Stimulated activated CD4-positive, alpha-beta T cell treated with anti-CD3 and anti-CD28 coated beads, Interleukin-1b, Interleukin-23, amount 100 ng/mL, for 4 hours (primary cell): ENCODE data around the gene ATP1A1.

Experiments
- DNase-seq, 2 donors: peaks; one replicate each; pipeline ENCODE4 v3.0.0-alpha.2; 2020; ENCODE audit warnings: low read depth in 2 of 2

ATP1A1 gene

GRCh38 chr1:116372191-116372590 lies 853 bp upstream of the ATP1A1 start:
- DNase-seq = no peak

DNA sequence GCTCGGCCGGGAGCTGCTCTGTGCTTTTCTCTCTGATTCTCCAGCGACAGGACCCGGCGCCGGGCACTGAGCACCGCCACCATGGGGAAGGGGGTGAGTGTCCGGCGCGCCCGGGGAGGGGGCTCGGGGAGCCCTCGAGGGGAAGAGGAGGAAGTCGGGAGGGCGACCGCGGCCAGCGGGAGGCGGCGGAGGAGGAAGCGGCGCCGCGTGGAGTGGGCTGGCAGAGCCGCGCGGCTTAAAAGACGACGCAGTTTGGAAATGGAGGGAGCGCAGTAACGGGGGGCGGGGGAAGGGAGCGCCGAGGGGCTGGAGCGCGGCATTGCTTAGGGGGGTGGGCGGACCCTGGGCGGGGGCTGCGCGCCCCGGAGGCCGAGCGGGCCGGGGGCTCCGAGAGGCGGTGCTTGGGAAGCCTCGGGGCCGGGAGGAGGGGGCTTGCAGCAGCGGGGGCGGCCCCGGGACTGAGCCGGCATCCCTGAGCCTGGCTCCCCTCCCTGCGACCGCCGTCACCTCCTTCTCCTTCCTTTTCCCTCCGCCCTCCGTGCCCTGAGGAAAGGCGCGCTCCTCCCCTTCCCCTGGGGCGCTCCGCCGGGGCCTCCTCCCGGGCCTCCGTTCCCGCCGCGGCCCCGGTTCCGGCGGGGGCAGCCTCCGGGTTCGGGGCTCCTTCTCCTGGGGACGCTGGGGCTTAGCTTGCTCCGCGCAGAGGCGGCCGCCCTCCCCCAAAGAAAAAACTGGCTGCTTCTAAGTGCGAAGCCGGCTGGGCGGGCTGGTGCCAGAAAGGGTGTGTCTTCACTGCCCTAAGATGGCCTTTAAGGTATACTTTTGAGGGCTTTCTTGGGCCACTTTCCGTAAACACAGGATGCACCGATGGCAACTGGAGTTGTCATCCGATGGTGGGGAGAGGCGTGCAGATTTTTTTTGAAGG lies 648 bp downstream of the ATP1A1 start:
- peak; percentile 27 to 42 for DNase-seq

- no peak for DNase-seq
Measured at GRCh38 chr1:116374353-116375147, 1.5 kb downstream of the ATP1A1 start.

GRCh38 chr1:116375148-116375886 lies 2.3 kb downstream of the ATP1A1 start:
- DNase-seq = no peak

DNA sequence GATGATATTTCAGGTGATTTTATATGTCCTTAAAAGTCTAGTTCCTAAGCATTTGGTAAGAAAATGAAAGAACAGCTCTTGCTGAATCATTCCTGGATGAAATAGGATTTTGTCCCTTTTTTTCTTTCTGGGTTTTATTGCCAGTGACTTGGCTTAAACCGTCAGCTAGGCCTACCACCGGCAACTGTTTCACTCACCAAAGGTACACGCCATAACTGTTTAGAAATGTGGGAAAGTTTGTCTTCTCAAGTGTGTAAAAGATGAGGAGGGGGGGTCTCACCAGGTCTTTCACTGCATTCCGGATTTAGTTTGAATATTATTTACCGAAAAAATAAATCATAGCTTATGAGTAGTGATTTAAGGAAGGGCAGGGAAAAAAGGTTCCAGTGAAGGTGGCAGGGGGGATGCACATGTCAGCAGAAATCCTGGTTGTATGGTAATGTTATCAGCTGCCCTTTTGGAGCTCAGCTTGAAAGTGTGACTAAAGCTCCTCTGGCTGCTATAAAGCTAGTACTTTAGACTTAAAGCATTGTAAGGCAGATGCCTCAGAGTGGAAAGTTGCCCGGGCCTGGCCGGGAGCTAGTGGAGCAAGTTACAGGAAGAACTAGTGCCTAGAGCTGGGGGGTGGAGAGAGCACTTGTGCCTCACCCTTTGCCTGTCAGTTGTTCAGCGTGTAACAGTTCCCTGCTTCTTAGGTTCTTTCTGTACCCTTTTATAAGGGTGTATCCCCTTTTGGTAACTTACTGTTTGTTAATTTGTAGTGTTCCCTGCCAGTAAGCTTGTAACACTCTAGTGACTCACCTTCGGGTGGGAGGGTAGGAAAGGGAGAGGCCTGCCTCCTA lies 3.1 kb downstream of the ATP1A1 start:
- peak; percentile 29 to 30 for DNase-seq

- no peak for DNase-seq
Measured at GRCh38 chr1:116376729-116377086, 3.7 kb downstream of the ATP1A1 start.

DNA sequence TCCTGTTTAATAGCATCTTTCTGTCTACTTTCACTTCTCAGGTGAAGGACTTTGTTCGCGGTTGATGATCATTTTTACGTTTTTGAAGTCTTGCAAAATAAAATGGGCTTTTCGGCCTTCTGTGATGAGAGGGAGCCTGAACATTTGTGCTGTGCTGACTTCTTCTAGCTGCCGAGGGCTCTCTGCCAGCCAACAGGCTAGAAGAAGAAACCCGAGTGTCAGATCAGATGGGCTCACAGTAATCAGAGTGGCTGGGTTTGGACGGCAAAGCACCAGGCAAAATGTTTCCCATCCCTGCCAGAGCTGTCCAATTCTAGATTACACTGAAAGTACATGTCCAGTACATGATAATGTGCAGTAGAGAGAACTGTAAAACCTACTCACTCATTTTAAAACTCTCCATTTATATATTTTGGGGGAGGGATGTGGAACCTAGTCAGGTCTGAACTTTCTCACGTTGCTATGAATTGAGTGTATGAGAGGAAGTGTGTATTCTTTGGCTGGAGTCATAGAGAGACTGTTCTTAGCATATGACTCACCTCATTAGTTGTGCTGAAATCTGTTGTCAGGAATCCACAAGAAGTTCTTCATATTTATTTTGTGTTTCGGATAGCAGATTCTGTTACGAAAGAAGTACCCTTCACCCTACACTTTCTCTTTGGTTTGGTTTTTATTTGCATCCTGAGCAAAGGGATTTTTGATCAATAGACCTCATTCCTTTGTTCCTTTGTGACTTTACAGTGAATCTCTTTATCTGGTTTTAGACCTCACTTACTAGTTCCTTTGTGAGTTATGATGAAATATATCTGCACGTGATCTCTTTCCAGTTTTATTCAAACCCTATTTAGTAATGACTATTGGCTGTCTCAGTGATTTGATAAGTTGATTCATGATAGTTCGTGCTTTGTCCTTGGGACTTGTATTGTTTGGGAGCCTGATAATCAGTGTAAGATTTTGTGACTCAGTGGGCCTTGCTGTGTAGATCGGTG lies 4.8 kb downstream of the ATP1A1 start:
- DNase-seq = no peak

DNA sequence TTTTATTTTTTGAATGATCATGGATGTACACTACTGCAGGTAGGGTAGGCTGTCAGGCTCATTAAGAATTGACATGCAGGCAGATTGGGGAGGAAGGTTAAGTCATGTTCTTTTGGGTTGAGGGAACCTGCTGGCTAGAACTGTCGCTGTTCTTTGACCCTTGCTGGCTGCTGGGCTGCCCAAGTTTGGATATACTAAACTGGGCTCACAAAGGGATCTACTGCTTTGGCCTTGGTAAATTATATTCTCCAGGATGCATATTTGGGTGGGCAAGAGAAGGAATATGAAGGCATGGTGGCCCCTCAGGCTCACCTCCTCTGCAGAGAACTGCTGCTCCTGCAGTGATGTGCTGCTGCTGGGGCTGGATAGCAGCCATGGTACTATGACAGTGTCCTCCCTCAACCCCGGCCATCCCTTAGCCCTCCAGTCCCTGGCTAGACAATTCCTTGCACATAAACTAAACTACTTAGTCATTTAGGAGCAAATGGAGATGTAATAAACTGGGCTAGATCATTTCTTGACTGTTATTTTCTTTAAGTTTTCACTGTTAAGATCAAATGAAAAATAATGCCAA lies 6.1 kb downstream of the ATP1A1 start:
- no peak for DNase-seq

GRCh38 chr1:116379674-116380498 lies 6.8 kb downstream of the ATP1A1 start:
- DNase-seq = no peak

GRCh38 chr1:116380499-116381242 lies 7.6 kb downstream of the ATP1A1 start:
- no peak for DNase-seq

DNA sequence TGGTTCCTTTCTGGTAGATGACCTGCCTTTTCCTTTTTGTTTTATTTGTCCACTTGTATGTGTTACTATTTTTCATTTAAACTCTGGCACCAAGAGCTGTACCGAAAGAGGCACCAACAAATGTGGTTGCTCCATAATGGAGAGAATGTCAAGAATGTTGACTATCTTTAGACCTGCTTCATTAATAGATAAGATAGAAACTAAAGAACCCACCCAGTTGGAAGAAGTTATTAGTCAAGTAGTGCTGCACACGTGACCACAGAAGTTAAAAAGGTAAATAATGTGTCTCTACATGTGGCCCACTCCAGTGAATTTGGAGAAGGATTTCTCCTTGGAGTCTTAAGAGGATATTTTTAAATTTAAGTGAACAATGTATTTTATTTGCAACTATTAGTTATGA lies 9.3 kb downstream of the ATP1A1 start:
- no peak for DNase-seq

DNA sequence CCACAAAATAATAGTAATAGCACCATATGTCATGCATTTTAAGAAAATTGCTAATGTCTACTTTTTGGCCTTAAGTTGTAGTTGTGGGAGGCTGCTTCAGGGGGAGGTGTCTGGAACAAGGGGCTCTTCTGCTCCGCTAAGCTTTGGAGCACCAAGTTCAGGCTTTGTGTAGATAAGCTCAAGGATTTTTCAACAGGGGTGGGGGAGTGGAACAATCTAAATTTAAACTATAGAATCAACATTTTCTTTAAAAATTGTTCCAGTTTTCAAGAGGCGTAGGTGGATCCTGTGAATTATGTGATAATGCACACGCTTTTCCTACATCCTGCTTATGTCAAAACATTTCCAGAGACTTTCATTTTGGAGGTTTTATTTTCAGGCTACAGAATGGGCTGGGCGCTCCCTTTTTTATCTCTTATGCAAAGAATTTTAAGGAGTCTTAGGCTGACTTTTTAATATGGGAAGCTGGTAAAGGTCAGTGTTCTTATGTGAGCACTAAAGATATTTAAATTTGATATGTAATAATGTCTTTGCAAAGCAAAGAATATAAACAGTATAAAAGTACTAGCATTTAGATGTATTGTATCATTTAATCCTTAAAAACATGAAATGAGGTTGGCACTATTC lies 9.9 kb downstream of the ATP1A1 start:
- DNase-seq = no peak

DNA sequence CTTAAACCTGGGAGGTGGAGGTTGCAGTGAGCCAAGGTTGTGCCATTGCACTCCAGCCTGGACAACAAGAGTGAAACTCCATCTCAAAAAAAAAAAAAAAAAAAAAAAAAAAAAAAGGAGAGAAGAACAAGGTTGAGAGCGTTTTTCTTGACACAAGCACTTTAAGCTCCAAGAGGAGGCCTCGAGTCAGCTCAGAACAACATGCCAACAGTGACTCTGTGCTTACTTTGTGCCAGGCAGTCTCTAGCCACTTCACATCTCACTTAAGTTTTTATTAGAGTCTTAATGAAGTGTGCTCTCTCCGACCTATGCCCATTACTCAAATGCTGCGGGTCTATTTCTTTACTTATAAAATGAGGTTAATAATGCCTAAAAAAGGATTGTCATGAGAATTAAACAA lies 13.0 kb downstream of the ATP1A1 start:
- DNase-seq = no peak

- no peak for DNase-seq
Measured at GRCh38 chr1:116387551-116387950, 14.5 kb downstream of the ATP1A1 start.

DNA sequence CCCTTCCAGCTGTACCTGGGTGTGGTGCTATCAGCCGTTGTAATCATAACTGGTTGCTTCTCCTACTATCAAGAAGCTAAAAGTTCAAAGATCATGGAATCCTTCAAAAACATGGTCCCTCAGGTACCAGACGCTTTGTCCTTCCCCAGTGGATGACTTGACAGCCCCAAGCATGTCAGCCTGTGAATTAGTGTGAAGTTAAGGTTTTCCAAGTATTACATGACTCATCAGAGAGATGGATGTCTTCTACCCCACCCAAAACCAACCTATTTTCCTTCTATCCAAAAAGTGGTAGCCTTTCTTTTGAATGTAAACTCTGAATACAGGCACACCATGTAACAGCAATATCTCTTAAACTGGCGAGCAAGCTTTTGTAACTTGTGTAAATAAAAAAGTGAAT lies 15.1 kb downstream of the ATP1A1 start:
- DNase-seq = no peak

DNA sequence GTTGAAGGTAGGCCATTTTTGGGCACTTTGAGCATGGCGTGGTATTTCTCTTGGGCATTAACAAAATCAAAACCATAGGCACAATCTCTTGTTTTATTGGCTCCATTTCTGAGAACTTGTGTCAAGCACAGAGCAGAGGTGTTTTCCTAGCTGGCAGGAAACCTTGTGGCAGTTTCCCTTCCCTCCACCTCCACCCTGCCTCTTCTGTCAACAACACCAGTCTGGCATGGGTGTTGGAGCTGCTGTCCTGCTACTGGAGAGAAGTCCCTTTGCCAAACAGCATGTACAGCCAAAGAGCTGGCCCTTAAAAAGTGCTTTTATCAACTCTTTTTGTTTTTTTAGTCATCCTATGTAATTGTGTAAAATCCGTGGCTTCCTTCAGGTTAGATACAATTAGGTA lies 16.0 kb downstream of the ATP1A1 start:
- DNase-seq = no peak

DNA sequence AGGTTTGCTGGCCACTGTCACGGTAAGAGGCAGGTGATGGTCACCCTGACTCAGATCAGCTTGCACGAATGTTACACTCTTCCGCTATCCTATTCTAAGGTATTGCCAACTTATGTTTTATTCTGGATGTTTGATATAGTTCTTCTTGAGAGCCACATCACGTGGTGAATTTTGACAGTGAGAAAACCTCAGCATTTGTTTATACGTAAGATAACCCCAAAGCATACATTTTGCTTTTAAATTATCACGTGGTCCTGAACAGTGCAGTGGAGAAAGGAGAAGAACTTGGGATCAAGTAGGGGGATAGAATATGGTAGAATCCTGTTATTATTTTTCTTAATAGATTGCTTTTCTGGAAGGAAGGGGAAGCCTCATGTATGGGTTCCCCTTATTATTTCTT lies 16.6 kb downstream of the ATP1A1 start:
- DNase-seq = no peak

GRCh38 chr1:116390195-116390594 lies 17.2 kb downstream of the ATP1A1 start:
- no peak for DNase-seq
